ENCODE data around the gene MLLT10. TPM values are rescaled to one million over a fixed set of nuclear protein-coding genes. Genes with fewer than 3 reads are reported as not detected.
"Not testable (repeated sequence)": the region's sequence is repeated elsewhere in the genome, so short reads cannot be mapped to it uniquely, and the experiment has no call there.

The MLLT10 gene
- total and polyA plus RNA-seq, 4 donors, result 20.6 to 97.8 (median 35.7) TPM

GRCh38 chr10:21556527-21556926 is 22.5 kb downstream of the MLLT10 start:
- Histone ChIP-seq H3K27me3 (ENCODE audit: control insufficient read depth in 3 of 3, insufficient read depth in 3 of 3, low read length in 2 of 3) (no peaks in the 10 kb centered on the region), H3K36me3 (ENCODE audit: control insufficient read depth in 4 of 4, insufficient read depth in 4 of 4, low read length in 4 of 4) (peaks cover 7 to 30% (median 23%) of the 10 kb centered on the region in 4 donors), H3K27ac (ENCODE audit: low read depth in 1 of 2, low read length in 1 of 2) (no peak overlapping the region), H3K9ac (ENCODE audit: insufficient read depth in 1 of 2, low read length in 2 of 2) (no peak overlapping the region), H3K4me3 (no peak overlapping the region), H3K4me1 (ENCODE audit: control insufficient read depth in 5 of 5, insufficient read depth in 5 of 5, low read length in 5 of 5) (no peaks in the 10 kb centered on the region), H3K9me3 (ENCODE audit: control insufficient read depth in 4 of 4, insufficient read depth in 3 of 4, low read length in 3 of 4) (no peaks in the 10 kb centered on the region)
- WGBS, 2 donors, result 84 to 90% methylated on average over 8 of the region's 8 CpGs
- DNase-seq (no peak), ATAC-seq (ENCODE audit: insufficient read depth, low FRiP score) (no peak)
- TF ChIP-seq CTCF (IDR thresholded peaks at IDR 0.05; ENCODE audit: control extremely low read depth, extremely low read depth), result no peak

DNA sequence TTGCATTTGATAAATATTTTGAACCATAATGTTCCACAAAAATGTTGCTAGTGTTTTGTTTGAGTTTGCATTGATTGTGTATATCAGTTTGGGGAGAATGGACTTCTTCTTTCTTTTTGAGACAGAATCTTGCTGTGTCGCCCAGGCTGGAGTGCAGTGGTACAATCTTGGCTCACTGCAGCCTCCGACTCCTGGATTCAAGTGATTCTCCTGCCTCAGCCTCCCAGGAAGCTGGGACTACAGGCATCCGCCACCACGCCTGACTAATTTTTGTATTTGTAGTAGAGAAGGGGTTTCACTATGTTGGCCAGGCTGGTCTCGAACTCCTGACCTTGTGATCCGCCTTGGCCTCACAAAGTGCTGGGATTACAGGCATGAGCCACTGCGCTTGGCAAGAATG is 25.0 kb downstream of the MLLT10 start:
- not testable (repeated sequence) for H3K9ac ChIP-seq (ENCODE audit: insufficient read depth in 1 of 2, low read length in 2 of 2); ATAC-seq (ENCODE audit: insufficient read depth, low FRiP score); H3K27ac ChIP-seq (ENCODE audit: low read depth in 1 of 2, low read length in 1 of 2); H3K4me1 ChIP-seq (ENCODE audit: control insufficient read depth in 5 of 5, insufficient read depth in 5 of 5, low read length in 5 of 5); H3K27me3 ChIP-seq (ENCODE audit: control insufficient read depth in 3 of 3, insufficient read depth in 3 of 3, low read length in 2 of 3); H3K4me3 ChIP-seq; DNase-seq; H3K9me3 ChIP-seq (ENCODE audit: control insufficient read depth in 4 of 4, insufficient read depth in 3 of 4, low read length in 3 of 4)
- WGBS, 2 donors, result 96 to 98% methylated on average over 7 of the region's 7 CpGs
- H3K36me3 ChIP-seq (ENCODE audit: control insufficient read depth in 4 of 4, insufficient read depth in 4 of 4, low read length in 4 of 4), result peaks cover 5 to 20% (median 14%) of the 10 kb centered on the region in 4 donors

DNA sequence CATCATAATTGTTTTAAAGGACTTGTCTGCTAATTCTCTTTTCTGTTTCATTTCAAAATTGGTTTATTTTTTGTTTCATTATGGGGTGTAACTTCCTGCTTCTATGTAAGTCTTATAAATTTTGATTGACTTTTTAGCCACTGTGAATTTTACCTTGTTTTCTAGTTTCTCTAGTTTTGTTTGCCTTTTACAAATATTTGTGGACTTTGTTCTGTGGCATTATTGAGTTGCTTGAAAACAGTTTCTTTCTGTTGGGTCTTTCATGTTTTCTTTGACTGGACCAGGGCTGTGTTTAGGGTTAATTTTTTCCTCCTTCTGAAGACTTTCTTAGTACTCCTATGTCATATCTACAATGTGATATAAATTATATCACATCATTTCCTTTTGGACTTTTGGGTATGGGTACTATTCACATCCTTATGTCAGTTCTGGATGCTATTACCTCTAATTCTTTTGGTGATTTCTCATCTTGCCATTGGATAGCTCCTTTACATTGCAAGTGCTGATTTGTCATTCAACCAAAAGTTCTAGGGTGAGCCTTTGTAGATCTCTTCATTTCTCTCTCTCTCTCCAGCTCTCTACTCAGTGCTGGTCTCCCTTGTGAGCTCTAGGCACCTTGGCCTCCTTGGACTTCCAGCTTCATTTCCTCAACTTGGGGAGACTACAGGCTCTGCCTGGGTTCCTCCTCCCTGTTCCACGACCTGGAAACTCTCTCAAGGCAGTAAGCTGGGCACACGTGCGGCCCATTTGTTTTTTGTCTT is 36.9 kb downstream of the MLLT10 start:
- 85 to 86% methylated on average over 3 of the region's 3 CpGs for WGBS, 2 donors
- DNase-seq (no peak), ATAC-seq (ENCODE audit: insufficient read depth, low FRiP score) (no peak)
- H3K9me3 ChIP-seq (ENCODE audit: control insufficient read depth in 4 of 4, insufficient read depth in 3 of 4, low read length in 3 of 4), result no peaks in the 10 kb centered on the region
- peaks cover 0 to 8% (median 0%) of the 10 kb centered on the region in 5 donors for H3K4me1 ChIP-seq (ENCODE audit: control insufficient read depth in 5 of 5, insufficient read depth in 5 of 5, low read length in 5 of 5)
- H3K9ac ChIP-seq (ENCODE audit: insufficient read depth in 1 of 2, low read length in 2 of 2), result no peak overlapping the region
- peaks cover 0 to 10% (median 5%) of the 10 kb centered on the region in 4 donors for H3K36me3 ChIP-seq (ENCODE audit: control insufficient read depth in 4 of 4, insufficient read depth in 4 of 4, low read length in 4 of 4)
- no peaks in the 10 kb centered on the region for H3K27me3 ChIP-seq (ENCODE audit: control insufficient read depth in 3 of 3, insufficient read depth in 3 of 3, low read length in 2 of 3)
- no peak overlapping the region for H3K4me3 ChIP-seq
- TF ChIP-seq CTCF (IDR thresholded peaks at IDR 0.05; ENCODE audit: control extremely low read depth, extremely low read depth), result no peak
- H3K27ac ChIP-seq (ENCODE audit: low read depth in 1 of 2, low read length in 1 of 2), result no peak overlapping the region

DNA sequence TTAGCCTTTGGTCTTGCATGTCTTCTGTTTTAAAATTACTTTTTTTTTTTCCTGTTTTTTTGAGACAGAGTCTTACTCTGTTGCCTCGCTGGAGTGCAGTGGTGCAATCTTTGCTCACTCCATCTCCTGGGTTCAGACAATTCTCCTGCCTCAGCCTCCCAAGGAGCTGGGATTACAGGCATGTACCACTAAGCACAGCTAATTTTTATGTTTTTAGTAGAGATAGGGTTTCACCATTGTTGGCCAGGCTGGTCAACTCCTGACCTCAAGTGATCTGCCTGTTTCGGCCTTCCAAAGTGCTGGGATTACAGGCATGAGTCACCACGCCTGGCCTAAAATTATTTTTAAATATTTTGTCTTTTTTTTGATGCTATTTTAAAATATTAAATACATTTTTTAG is 38.5 kb downstream of the MLLT10 start:
- DNase-seq (no peak), ATAC-seq (ENCODE audit: insufficient read depth, low FRiP score) (no peak)
- H3K4me3 ChIP-seq, result no peak overlapping the region
- WGBS, 2 donors, result 75 to 76% methylated on average over 3 of the region's 3 CpGs
- peaks cover 0 to 8% (median 0%) of the 10 kb centered on the region in 5 donors for H3K4me1 ChIP-seq (ENCODE audit: control insufficient read depth in 5 of 5, insufficient read depth in 5 of 5, low read length in 5 of 5)
- no peaks in the 10 kb centered on the region for H3K9me3 ChIP-seq (ENCODE audit: control insufficient read depth in 4 of 4, insufficient read depth in 3 of 4, low read length in 3 of 4)
- peaks cover 0 to 4% (median 1%) of the 10 kb centered on the region in 4 donors for H3K36me3 ChIP-seq (ENCODE audit: control insufficient read depth in 4 of 4, insufficient read depth in 4 of 4, low read length in 4 of 4)
- H3K9ac ChIP-seq (ENCODE audit: insufficient read depth in 1 of 2, low read length in 2 of 2), result no peak overlapping the region
- no peak for TF ChIP-seq CTCF (IDR thresholded peaks at IDR 0.05; ENCODE audit: control extremely low read depth, extremely low read depth)
- H3K27me3 ChIP-seq (ENCODE audit: control insufficient read depth in 3 of 3, insufficient read depth in 3 of 3, low read length in 2 of 3), result no peaks in the 10 kb centered on the region
- H3K27ac ChIP-seq (ENCODE audit: low read depth in 1 of 2, low read length in 1 of 2), result no peak overlapping the region

GRCh38 chr10:21574514-21574913 is 40.5 kb downstream of the MLLT10 start:
- H3K27ac ChIP-seq (ENCODE audit: low read depth in 1 of 2, low read length in 1 of 2); DNase-seq; H3K4me3 ChIP-seq; H3K27me3 ChIP-seq (ENCODE audit: control insufficient read depth in 3 of 3, insufficient read depth in 3 of 3, low read length in 2 of 3); ATAC-seq (ENCODE audit: insufficient read depth, low FRiP score); H3K9me3 ChIP-seq (ENCODE audit: control insufficient read depth in 4 of 4, insufficient read depth in 3 of 4, low read length in 3 of 4); H3K36me3 ChIP-seq (ENCODE audit: control insufficient read depth in 4 of 4, insufficient read depth in 4 of 4, low read length in 4 of 4); H3K9ac ChIP-seq (ENCODE audit: insufficient read depth in 1 of 2, low read length in 2 of 2); H3K4me1 ChIP-seq (ENCODE audit: control insufficient read depth in 5 of 5, insufficient read depth in 5 of 5, low read length in 5 of 5): not testable (repeated sequence)
- 98 to 100% methylated on average over 2 of the region's 2 CpGs for WGBS, 2 donors

Data from lung (tissue), 12 donors.